Measurements from ENCODE around the gene RILPL1. TPM values are rescaled to one million over a fixed set of nuclear protein-coding genes. Genes with fewer than 3 reads are reported as not detected.
"Not testable (repeated sequence)": the region's sequence is repeated elsewhere in the genome, so short reads cannot be mapped to it uniquely, and the experiment has no call there.

The RILPL1 gene
- total and polyA plus RNA-seq, 2 of the 4 experiments (the other 2 are of a cell fraction) = 11.1 to 19.8 TPM

- dilution Hi-C loops (cut with HindIII; ENCODE audit: low sequenced_read_pairs, unreplicated experiment); H2AK5ac ChIP-seq (ENCODE audit: low read depth, low read length); BruUV-seq (replicated peaks); ATAC-seq (ENCODE audit: low read depth); H4K91ac ChIP-seq (ENCODE audit: insufficient read depth, low read depth, low read length); H3K4me2 ChIP-seq (ENCODE audit: low read depth, low read length); H4K5ac ChIP-seq (ENCODE audit: low read depth, low read length); intact Hi-C loops (cut with micrococcal nuclease); DNase-seq; H3K56ac ChIP-seq (ENCODE audit: extremely low read depth, insufficient read depth, low read length); POLR2A ChIA-PET (ENCODE audit: unreplicated experiment); H2AK9ac ChIP-seq (replicated peaks; ENCODE audit: low read depth, low read length, poor library complexity); H2BK20ac ChIP-seq (ENCODE audit: low read depth, low read length); H4K8ac ChIP-seq (ENCODE audit: low read depth in 2 of 2, low read length in 2 of 2); H2BK5ac ChIP-seq (ENCODE audit: low read depth, low read length, poor library complexity, severe bottlenecking); H3K18ac ChIP-seq (ENCODE audit: low read depth, low read length); H3K27me3 ChIP-seq (ENCODE audit: control insufficient read depth, insufficient read depth, low read length); H4K20me1 ChIP-seq (ENCODE audit: insufficient read depth, low read length); H2AFZ ChIP-seq (replicated peaks; ENCODE audit: low read length, poor library complexity); H3K9ac ChIP-seq (ENCODE audit: low read depth, low read length); H3K27ac ChIP-seq (ENCODE audit: insufficient read depth, low read length); H2BK15ac ChIP-seq (ENCODE audit: low read depth, low read length); H3K79me1 ChIP-seq (ENCODE audit: low read depth in 1 of 2, low read length in 2 of 2); H3K4me1 ChIP-seq (ENCODE audit: control insufficient read depth, insufficient read depth, low read length); H3K4ac ChIP-seq (ENCODE audit: low read depth, low read length); H3K23ac ChIP-seq (ENCODE audit: low read depth, low read length); H3K14ac ChIP-seq (replicated peaks; ENCODE audit: low read depth, low read length); H3K9me3 ChIP-seq (ENCODE audit: control insufficient read depth, insufficient read depth, low read length); H2BK120ac ChIP-seq (ENCODE audit: low read depth, low read length); H3K4me3 ChIP-seq (ENCODE audit: insufficient read depth, low read depth, low read length); in situ Hi-C loops (cut with MboI; ENCODE audit: low sequenced_read_pairs); CTCF ChIA-PET; H3K9me1 ChIP-seq (ENCODE audit: insufficient read depth, low read length): not testable (repeated sequence)
- WGBS, 2 experiments (ENCODE audit: extremely low coverage in 2 of 2, insufficient read length in 1 of 2) = no CpG with 5 or more reads among the region's 7 CpGs
- peaks cover 14% of the 10 kb centered on the region for H3K36me3 ChIP-seq (ENCODE audit: control insufficient read depth, insufficient read depth, low read length)
Measured at GRCh38 chr12:123492339-123493039, 41.0 kb downstream of the RILPL1 start.
